NCI-H774 (cell line): ENCODE data around the gene ACACB.

Source experiments
- DNase-seq: peaks from one replicate; lab custom pipeline; 2025; lab: John Stamatoyannopoulos, UW

ACACB gene

DNA sequence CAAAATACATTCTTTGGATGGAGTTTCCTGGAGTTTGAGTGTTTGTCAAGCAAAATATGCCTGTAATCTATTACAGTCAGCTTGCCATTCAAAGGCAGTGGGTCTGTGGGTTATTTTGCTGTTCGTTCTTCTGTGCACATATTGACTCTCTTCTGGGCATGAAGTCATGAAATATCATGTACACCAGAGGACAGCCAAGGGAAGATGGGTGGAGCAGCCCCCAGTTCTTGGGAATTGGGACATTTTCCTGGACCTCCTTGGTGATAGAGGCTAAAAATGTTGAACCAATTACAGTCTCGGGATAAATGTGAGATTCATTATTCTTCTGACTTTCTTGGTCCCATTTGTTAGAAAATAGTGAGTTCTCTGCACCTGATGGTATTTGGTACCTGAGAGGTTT lies 103.6 kb downstream of the ACACB start:
- DNase-seq, result no peak

GRCh38 chr12:109221277-109221931 lies 105.0 kb downstream of the ACACB start:
- DNase-seq, result no peak

GRCh38 chr12:109222062-109222461 lies 105.7 kb downstream of the ACACB start:
- no peak for DNase-seq

DNA sequence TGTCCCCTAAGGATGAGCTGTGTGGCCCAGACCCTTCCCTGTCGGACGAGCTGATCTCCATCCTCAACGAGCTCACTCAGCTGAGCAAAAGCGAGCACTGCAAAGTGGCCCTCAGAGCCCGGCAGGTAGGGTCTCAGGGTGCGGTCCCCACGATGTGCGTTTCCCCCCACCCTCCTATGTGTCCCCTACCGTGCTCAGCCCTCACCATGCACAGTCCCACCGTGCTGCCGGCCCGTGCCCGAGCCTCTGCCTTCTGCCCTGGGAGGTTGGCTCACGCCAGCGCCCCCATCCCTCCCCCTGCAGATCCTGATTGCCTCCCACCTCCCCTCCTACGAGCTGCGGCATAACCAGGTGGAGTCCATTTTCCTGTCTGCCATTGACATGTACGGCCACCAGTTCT lies 106.1 kb downstream of the ACACB start:
- no peak for DNase-seq

DNA sequence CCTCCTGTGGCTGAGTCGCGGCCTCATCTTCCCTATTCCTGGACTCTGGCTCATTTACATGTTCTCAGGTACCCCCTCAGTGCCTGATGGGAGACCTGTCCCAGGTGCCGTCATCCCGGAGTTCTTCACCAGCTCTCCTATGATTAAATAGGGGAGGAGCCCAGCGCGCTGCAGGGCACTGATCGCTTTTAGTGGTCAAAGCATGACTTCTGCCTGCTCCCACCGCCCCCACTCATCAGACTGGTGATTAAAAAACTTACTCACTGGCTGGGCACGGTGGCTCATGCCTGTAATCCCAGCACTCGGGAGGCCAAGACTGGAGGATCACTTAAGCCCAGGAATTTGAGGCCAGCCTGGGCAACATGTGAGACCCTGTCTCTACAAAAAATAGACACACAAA lies 106.8 kb downstream of the ACACB start:
- no peak for DNase-seq

DNA sequence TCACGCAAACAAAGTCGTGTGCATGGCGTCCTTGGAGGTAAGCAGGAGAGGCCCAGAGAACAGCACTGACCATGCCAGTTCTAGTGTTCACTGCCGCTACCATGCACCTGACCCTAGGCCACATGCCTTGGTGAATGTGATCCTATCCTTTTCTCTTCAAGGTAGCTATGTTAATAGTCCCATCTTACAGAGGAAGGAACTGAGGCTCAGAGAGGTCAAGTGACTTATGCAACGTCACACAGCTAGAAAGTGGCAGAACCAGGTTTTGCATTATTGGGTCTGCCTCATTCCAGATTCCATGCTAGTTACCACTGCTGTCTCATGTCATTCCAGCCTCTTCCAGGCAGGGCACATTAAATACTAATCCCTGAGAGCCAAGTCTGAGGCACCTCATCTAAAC lies 107.5 kb downstream of the ACACB start:
- DNase-seq, result no peak

- DNase-seq, result no peak
Observed at GRCh38 chr12:109228664-109229063, 112.3 kb downstream of the ACACB start.

DNA sequence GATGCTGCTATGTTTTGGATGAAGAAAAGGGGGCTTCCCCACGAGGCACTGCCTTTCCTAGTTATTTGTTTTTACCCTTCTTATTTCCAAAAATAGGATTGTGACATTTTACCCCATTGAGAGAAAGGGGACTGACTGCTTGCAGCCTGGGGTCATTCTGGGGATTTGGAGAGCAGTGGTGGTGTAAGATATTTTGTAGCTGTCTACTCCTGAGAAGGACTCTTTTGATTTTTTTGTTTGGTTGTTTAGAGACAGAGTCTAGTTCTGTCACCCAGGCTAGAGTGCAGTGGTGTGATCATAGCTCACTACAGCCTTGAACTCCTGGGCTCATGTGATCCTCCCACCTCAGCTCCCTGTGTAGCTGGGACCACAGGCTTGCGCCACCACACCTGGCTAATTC lies 113.8 kb downstream of the ACACB start:
- no peak for DNase-seq

GRCh38 chr12:109232731-109233130 lies 116.3 kb downstream of the ACACB start:
- DNase-seq, result no peak

DNA sequence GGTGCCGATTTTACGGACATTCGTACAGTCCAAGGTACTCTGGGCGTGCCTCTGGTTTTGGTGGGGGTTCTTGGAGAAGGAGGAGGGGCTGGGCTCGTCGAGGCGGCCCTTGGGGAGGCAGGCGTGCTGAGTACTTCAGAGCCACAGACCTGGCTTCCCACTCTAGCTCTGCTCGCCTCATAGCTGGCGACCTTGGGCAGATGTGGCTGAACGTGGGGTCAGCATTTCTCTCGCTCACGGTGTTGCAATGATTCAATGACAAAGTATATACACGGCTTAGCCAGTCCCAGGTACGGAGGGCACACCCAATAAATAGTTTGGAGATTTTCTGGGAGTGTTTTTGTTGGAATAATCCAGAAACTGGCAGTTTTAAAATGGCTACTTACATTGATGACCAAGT lies 117.6 kb downstream of the ACACB start:
- no peak for DNase-seq

DNA sequence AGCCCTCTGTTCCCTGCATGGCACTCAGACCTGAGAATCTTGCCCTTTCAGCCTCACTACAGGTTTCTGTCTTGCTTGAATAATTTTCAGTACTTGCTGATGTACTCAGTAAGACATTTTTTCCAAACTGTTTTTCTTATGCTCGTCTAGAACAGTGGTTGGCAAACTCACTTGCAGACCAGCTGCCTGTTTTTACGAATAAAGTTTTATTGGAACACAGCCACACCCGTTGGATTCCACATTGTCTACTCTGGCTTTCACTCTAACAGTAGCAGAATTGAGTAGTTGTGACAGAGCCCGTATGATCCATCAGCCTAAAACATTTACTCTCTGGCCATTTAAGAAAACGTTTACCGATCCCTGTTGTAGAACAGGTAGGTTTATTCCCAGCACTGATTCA lies 119.9 kb downstream of the ACACB start:
- DNase-seq, result no peak

DNA sequence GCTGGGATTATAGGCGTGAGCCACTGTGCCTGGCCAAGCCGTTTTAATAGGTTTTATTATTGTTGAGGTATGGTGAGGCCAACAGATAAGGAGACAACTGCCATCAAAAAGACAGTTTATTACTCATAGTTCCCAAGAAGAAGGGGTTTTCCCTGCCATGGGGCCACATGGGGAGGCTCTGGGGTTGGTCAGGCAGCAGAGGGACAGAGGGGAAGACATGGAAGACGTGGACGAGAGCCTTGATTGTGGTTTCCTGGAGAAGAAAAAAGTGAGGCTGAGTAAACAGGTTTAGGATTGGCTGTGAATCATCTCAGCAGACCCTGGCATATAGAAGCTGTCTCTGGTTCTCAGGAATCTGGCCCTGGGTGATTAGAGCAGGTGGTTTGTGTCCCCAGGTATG lies 122.8 kb downstream of the ACACB start:
- DNase-seq, result no peak

- DNase-seq, result no peak
Observed at GRCh38 chr12:109239691-109240090, 123.3 kb downstream of the ACACB start.

GRCh38 chr12:109240365-109240764 lies 124.0 kb downstream of the ACACB start:
- no peak for DNase-seq

- no peak for DNase-seq
Observed at GRCh38 chr12:109241936-109242335, 125.5 kb downstream of the ACACB start.

DNA sequence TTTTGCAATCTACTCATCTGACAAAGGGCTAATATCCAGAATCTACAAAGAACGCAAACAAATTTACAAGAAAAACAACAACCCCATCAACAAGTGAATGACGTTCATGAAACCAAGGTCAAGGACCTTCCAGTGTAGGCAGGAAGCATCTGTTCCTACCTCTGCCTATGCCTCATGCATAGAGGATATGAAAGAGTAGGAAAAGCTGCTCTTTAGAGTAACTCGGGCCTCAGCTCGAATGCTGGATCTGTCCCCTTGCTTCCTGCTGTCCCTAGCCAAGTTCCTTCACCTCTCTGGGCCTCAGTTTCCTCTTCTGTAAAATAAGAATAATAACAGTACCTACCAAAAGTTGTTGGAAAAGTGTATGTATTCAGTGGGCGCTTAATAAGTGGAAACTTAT lies 127.7 kb downstream of the ACACB start:
- no peak for DNase-seq

DNA sequence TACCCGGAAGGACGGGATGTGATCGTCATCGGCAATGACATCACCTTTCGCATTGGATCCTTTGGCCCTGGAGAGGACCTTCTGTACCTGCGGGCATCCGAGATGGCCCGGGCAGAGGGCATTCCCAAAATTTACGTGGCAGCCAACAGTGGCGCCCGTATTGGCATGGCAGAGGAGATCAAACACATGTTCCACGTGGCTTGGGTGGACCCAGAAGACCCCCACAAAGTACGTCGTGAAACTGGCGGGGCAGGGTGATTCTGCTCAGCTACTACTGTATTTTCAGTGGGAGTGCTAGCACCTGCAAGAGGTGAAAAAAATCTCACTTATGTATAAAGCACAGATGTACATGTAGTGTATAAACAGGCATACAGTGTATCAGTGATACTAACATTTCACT lies 129.8 kb downstream of the ACACB start:
- DNase-seq, result no peak

DNA sequence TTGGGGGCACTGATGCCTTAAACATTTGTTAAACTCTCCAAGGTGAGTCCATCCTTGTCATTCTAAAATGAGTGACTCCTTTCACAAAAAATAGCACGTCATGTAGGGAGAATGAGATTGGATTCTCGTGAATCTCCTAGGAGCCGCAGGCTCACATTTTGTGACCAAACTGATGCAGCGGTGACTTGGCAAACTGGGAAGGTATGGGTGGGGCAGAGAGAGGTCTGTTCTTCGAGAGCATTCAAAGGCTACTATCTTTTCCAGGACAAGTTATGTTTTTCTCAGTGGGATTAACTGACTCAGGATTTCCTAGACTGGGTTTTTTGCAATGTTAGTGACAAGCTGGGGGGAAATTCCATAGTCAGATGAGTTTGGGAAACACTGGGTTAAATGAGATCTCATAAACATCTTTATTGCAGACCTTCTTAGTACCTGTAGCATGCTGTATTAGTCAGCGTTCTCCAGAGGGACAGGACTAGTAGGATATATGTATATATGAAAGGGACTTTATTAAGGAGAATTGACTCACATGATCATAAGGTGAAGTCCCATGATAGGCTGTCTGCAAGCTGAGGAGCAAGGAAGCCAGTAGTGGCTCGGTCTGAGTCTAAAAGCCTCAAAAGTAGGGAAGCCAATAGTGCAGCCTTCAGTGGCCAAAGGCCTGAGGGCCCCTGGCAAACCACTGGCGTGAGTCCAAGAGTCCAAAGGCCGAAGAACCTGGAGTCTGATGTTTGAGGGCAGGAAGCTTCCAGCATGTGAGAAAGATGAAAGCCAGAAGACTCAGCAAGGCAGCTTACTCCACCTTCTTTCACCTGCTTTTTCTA lies 131.7 kb downstream of the ACACB start:
- DNase-seq, result no peak

DNA sequence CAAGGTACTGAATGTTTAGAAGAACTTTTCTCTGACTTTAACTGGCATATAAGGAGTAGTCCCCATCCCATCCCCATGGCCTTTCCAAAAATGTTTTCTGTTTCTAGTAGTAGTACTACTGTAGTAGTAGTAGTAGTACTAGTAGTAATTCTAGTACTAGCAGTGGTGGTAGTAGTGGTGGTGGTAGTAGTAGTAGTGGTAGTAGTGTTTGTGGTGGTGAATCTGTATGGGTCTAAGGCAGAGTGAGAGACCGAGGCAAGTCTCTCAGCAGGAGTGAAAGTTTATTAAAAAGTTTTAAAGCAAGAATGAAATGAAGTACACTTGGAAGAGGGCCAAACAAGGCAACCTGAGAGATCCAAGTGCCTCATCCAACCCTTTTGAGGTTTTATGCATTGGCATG lies 134.1 kb downstream of the ACACB start:
- no peak for DNase-seq

DNA sequence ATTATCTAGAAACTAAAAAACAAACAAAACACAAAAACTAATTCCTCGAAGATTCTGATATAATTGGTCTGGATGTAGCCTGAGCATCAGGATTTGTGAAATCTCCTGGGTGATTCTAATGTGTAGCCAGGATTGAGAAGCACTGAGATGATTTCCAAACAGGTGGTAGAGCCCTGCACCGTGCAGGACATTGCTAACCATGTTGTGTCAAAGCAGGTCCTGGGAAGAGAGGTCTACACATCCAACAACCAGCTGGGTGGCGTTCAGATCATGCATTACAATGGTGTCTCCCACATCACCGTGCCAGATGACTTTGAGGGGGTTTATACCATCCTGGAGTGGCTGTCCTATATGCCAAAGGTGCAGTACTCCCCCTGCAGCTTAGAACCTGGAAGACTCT lies 136.4 kb downstream of the ACACB start:
- no peak for DNase-seq

DNA sequence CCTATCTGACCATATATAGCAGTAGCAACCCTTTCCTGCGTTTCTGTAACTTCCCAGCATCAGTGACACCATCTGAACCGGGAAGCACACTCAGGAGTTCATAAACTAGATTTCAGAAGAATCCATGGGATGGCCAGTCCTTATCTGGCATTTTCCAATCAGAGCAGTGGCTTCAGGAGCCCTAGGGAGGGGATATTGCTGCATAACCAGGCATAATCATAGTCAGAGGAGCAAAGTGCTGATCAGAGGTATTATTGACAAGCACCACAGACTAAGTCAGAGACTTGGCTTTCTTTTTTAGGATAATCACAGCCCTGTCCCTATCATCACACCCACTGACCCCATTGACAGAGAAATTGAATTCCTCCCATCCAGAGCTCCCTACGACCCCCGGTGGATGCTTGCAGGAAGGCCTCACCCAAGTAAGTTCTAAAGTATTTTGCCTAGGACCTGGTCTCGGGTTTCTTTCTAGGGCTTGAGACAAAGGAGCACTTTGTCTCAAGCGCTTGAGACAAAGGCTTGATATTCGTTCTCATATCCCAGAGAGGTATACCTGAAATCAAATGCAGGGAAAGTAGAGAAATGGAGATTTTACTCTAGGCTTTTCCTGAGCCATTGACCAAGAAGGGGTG lies 137.6 kb downstream of the ACACB start:
- DNase-seq, result no peak

DNA sequence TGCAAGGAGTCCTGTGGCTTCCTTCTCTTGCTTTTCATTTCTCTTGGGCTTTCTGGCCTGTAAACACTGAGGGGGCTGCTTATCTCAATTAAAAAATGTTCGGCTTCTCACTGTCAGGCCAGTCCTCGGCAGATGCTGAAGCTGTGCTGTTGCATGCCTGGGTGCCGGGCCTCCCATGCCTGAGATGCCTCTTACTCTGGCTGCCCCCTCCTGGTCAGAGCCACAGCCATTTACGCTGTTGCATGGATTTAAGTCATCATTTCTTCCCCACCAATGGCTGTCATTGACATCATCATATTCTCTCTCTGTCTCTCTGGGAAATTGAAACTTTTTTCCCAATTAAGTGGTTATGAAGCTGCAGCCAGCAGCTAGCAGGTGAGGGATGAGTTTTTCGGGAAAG lies 139.0 kb downstream of the ACACB start:
- DNase-seq, result no peak

DNA sequence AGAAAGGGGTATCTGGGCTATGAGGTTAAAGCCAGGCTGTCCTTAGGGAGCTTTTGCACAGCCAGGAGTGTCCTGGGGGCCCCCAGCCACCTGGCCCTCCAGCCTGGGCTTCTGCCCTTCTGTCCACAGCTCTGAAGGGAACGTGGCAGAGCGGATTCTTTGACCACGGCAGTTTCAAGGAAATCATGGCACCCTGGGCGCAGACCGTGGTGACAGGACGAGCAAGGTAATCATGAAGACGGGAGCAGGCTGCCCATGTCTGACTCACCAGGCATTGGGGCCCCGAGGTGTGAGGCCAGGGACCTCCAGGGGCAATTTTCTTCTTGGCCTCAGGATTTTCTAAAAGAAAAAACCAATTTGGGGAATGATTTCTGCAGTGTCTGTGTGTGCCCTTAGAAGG lies 139.6 kb downstream of the ACACB start:
- no peak for DNase-seq
